ENCODE measurements around the gene PGA3. TPM values are rescaled to one million over a fixed set of nuclear protein-coding genes. Genes with fewer than 3 reads are reported as not detected.
"Not testable (repeated sequence)": the region's sequence is repeated elsewhere in the genome, so short reads cannot be mapped to it uniquely, and the experiment has no call there.

Gene PGA3
- total and polyA plus RNA-seq, 5 experiments from 2014 or later: not detected

DNA sequence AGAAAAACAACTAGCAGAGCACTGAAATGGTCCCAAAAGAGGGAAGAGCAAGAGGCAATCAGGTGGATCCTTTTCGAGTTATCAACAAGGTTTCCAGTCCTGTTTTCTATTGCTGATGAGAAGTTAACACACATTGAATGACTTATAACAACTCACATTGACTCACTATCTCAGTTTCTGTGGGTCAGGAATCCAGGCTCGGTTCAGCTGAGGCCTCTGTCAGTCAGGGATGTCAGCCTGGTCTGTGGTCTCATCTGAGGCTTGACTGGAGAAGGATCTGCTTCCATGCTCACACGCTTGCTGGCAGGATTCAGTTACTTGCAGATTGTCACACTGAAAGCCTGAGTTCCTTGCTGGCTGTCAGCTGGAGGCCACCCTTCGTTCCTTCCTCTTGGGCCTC, 15.0 kb downstream of the PGA3 start:
- H3K27ac Mint-ChIP-seq, H3K9me3 Mint-ChIP-seq, DNase-seq, POLR2A ChIA-PET, H3K27me3 Mint-ChIP-seq, ATAC-seq, H3K4me1 Mint-ChIP-seq, H3K36me3 Mint-ChIP-seq, H3K4me3 Mint-ChIP-seq: not testable (repeated sequence)

DNA sequence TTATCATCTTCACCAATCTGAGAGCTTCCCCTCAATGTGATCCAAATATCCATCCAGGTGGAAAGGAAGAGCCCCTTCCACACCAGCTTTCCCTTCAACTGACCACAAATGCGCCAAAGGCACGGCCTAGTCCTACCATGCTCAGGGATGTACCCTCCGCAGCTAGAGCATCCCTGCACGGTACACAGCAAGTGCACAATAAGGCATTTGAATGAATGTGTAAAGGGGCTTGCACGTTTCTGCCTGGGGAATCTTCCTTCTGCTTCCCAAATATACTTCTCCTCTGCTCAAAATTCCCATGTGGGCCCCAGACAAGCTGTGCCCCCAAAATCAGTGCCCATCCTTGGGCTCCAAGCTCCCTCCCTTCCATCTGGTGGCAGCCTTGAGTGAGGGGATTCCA, 15.7 kb downstream of the PGA3 start:
- H3K4me1 Mint-ChIP-seq, ATAC-seq, POLR2A ChIA-PET, H3K36me3 Mint-ChIP-seq, H3K27me3 Mint-ChIP-seq, DNase-seq, H3K4me3 Mint-ChIP-seq, H3K9me3 Mint-ChIP-seq: not testable (repeated sequence)
- H3K27ac Mint-ChIP-seq: peak overlapping the region in 1 of 10 donors; percentile 75

DNA sequence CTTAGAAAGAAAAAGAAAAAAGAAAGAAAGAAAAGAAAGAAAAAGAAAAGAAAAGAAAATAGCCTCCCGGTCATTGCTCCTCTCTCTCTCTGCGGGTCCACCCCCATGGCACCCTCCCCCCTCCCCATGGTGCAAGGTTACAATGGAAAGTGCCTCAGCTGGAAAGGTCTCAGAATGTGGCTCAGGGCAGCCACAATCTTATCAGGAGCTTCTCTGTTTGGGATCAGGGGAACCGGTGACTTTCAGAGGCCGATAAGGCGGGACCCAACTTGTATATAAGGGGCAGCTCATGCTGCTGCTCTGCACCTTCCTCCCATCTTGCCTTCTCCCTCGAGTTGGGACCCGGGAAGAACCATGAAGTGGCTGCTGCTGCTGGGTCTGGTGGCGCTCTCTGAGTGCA, 18.7 kb downstream of the PGA3 start, which contains the start of gene PGA4:
Gene PGA4 (plus strand): TSS at position 301 of the 400 bp plus-strand sequence. CDS start 54 bp downstream, at position 355.
- H3K4me1 Mint-ChIP-seq, H3K4me3 Mint-ChIP-seq, H3K36me3 Mint-ChIP-seq, H3K27ac Mint-ChIP-seq, H3K27me3 Mint-ChIP-seq, DNase-seq, ATAC-seq, H3K9me3 Mint-ChIP-seq, POLR2A ChIA-PET: not testable (repeated sequence)

DNA sequence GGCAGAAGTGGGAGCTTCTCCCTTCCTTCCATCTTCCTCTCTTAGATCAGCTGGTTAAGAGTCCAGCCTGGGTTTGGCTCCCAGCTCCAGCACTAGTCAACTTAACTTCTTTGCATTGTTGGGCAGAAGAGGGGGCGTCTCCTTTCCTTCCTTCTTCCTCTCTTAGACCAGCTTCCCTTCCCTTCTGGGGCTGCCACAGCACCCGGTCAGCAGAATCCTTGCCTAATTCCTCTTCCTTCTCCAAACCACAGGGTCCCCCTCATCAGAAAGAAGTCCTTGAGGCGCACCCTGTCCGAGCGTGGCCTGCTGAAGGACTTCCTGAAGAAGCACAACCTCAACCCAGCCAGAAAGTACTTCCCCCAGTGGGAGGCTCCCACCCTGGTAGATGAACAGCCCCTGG, 19.4 kb downstream of the PGA3 start:
- H3K27me3 Mint-ChIP-seq, H3K4me1 Mint-ChIP-seq, H3K27ac Mint-ChIP-seq, POLR2A ChIA-PET, H3K36me3 Mint-ChIP-seq, H3K9me3 Mint-ChIP-seq, H3K4me3 Mint-ChIP-seq, DNase-seq, ATAC-seq: not testable (repeated sequence)

DNA sequence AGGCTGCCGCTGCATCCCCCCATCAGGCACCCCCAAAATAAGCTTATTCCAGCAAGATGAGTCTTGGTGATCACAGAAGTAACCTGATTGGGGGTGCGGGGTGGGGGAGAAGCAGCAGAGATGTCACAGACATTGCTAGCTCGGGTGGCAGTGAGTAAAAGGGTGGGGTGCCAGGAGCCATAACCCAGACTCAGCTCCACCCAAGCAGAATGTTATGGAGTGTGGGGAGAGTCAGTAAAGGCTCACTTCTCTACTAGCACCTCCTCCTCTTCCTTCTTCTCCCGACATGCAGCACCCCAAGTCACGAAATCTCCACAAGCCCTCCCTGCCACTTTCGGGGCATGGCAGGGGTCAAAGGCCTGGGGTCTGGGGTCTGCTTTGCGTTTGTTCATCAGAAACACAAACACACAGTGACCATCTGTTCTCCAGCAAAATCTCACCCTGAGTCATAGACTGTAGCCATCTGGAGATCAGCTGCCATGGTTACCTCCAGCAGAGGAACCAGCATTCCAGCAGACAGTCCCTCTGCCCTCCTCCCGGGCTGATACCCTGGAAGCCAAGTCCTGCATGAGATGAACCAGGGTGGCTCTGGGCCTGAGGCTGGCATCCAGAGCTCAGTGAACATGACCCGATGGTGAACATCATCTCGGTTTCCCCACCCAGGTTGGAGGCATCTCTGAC, 23.3 kb downstream of the PGA3 start:
- H3K27me3 Mint-ChIP-seq, H3K27ac Mint-ChIP-seq, H3K4me3 Mint-ChIP-seq, H3K36me3 Mint-ChIP-seq, H3K9me3 Mint-ChIP-seq, POLR2A ChIA-PET, ATAC-seq, DNase-seq, H3K4me1 Mint-ChIP-seq: not testable (repeated sequence)

DNA sequence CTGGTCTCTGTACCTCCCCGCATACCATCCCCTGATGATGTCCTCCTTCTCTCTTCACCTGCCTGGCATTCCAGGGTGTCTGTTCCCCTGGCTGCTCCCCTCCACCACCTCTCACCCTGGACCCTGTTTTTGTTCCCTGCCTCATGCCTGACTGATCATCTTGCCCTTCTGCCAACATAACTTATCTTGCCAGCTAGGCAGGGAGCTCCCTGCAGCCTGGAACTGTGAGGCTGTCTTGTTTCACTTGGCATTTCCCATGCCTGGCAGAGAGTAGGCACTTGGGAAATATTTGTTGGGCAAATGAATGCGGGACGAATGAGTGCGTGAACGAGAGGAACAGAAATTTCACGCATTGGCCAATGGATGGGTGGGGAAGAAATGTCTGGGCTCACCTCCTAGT, 26.1 kb downstream of the PGA3 start:
- H3K4me3 Mint-ChIP-seq, H3K9me3 Mint-ChIP-seq, H3K36me3 Mint-ChIP-seq, H3K27ac Mint-ChIP-seq, H3K4me1 Mint-ChIP-seq, POLR2A ChIA-PET, H3K27me3 Mint-ChIP-seq, DNase-seq, ATAC-seq: not testable (repeated sequence)

DNA sequence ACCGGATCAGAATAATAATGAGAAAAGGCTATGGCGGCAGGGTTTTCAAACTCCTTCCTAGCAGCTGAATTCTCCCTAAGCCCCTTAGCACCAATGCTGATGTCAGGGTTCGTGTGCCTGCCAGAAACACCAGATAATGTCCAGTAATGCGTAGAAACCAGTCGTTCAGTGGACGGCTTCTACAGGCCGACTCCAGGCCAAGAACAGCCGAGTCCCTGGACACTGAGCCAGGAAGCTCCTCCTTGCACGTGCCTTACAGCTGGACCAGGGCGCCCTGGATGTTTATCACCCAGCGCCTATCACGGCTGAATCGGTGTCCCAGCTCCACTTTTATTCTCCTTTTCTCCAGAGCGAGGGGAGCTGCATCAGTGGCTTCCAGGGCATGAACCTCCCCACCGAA, 27.7 kb downstream of the PGA3 start:
- ATAC-seq, H3K9me3 Mint-ChIP-seq, H3K4me3 Mint-ChIP-seq, H3K36me3 Mint-ChIP-seq, DNase-seq, POLR2A ChIA-PET, H3K27me3 Mint-ChIP-seq, H3K27ac Mint-ChIP-seq, H3K4me1 Mint-ChIP-seq: not testable (repeated sequence)

DNA sequence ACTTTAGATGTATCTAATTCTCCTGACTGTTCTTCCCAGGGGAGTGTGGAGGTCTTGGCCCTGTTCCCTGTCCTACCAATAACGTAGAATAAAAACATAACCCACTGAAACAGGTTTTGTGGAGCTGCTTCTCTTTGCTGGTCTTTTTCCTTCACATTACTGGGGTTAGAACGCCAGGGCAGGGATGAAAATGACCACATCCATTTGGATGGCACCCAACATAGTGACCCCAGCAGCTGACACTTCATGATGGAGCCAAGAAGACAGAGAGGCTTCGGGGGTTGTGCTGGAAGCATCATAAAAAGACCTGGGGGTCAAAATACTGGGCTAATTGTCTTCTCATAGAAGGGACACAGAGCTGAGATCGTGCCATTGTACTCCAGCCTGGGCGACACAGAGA, 28.3 kb downstream of the PGA3 start:
- H3K4me3 Mint-ChIP-seq, H3K36me3 Mint-ChIP-seq, DNase-seq, POLR2A ChIA-PET, H3K4me1 Mint-ChIP-seq, H3K27me3 Mint-ChIP-seq, H3K9me3 Mint-ChIP-seq, H3K27ac Mint-ChIP-seq, ATAC-seq: not testable (repeated sequence)

DNA sequence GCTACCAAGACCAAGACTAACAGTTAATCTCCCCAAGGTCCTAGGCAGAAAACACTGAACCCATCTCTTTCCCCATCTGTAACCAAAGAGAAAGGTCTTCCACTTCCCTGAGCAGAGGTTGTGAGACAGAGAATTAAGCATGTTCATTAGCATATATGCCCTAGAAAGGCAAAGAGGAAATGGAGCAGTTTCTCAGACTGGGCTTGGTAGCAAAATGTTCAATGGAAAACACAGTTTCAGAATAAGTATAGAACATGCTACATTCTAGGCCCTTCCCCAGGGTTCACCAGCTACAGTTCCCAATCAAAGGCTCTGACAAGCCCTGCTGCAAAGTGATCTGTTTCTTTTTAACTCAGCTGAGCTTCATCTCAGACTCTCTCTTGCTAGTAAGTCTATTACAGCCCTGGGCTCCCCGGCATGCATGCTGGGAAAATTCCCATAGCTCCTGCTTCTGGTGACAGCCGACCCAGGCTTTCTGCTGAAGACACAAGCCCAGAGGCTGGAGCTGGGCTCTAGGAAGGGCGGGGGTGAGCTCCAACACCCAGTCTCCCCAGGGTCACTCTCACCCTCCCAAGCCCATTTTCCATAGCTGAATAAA, 29.3 kb downstream of the PGA3 start:
- POLR2A ChIA-PET, DNase-seq, ATAC-seq, H3K4me3 Mint-ChIP-seq, H3K27ac Mint-ChIP-seq, H3K4me1 Mint-ChIP-seq, H3K9me3 Mint-ChIP-seq, H3K27me3 Mint-ChIP-seq, H3K36me3 Mint-ChIP-seq: not testable (repeated sequence)

DNA sequence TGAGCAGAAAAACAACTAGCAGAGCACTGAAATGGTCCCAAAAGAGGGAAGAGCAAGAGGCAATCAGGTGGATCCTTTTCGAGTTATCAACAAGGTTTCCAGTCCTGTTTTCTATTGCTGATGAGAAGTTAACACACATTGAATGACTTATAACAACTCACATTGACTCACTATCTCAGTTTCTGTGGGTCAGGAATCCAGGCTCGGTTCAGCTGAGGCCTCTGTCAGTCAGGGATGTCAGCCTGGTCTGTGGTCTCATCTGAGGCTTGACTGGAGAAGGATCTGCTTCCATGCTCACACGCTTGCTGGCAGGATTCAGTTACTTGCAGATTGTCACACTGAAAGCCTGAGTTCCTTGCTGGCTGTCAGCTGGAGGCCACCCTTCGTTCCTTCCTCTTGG, 33.8 kb downstream of the PGA3 start:
- DNase-seq, H3K9me3 Mint-ChIP-seq, H3K4me1 Mint-ChIP-seq, H3K27ac Mint-ChIP-seq, H3K4me3 Mint-ChIP-seq, POLR2A ChIA-PET, H3K27me3 Mint-ChIP-seq, ATAC-seq, H3K36me3 Mint-ChIP-seq: not testable (repeated sequence)

DNA sequence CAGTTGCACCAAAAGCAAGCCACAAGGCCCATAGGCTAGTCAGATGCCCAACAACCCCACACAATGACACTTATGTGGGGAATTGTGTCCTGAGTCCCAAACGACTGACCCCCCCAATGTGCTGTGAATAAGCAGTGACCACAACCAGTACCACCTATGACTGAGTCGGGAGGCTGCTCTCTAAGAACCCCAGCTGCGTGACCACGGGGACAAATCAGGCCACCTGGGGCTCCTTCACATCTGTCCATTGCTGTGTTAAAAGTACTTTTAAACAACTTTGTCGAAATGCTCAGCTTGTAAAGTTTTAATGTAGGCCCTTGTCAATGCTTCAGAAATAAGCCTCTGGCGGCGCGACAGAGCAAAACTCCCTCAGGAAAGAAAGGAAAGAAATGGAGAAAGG, 37.0 kb downstream of the PGA3 start:
- ATAC-seq, H3K4me3 Mint-ChIP-seq, H3K9me3 Mint-ChIP-seq, H3K27me3 Mint-ChIP-seq, DNase-seq, H3K36me3 Mint-ChIP-seq, POLR2A ChIA-PET, H3K4me1 Mint-ChIP-seq: not testable (repeated sequence)
- H3K27ac Mint-ChIP-seq: peak overlapping the region in 1 of 10 donors; percentile 32

DNA sequence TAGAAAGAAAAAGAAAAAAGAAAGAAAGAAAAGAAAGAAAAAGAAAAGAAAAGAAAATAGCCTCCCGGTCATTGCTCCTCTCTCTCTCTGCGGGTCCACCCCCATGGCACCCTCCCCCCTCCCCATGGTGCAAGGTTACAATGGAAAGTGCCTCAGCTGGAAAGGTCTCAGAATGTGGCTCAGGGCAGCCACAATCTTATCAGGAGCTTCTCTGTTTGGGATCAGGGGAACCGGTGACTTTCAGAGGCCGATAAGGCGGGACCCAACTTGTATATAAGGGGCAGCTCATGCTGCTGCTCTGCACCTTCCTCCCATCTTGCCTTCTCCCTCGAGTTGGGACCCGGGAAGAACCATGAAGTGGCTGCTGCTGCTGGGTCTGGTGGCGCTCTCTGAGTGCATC, 37.6 kb downstream of the PGA3 start, which contains the start of gene PGA5:
Gene PGA5 (plus strand): TSS at position 301 of the 400 bp plus-strand sequence. CDS start 52 bp downstream, at position 353.
- H3K27me3 Mint-ChIP-seq, H3K9me3 Mint-ChIP-seq, ATAC-seq, H3K36me3 Mint-ChIP-seq, H3K4me3 Mint-ChIP-seq, DNase-seq, H3K4me1 Mint-ChIP-seq, POLR2A ChIA-PET: not testable (repeated sequence)
- peak within 1 kb of the TSS in 1 of 10 donors; percentile 32 for H3K27ac Mint-ChIP-seq

DNA sequence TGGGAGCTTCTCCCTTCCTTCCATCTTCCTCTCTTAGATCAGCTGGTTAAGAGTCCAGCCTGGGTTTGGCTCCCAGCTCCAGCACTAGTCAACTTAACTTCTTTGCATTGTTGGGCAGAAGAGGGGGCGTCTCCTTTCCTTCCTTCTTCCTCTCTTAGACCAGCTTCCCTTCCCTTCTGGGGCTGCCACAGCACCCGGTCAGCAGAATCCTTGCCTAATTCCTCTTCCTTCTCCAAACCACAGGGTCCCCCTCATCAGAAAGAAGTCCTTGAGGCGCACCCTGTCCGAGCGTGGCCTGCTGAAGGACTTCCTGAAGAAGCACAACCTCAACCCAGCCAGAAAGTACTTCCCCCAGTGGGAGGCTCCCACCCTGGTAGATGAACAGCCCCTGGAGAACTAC, 38.2 kb downstream of the PGA3 start:
- H3K4me3 Mint-ChIP-seq, H3K27ac Mint-ChIP-seq, POLR2A ChIA-PET, ATAC-seq, H3K36me3 Mint-ChIP-seq, DNase-seq, H3K9me3 Mint-ChIP-seq, H3K4me1 Mint-ChIP-seq, H3K27me3 Mint-ChIP-seq: not testable (repeated sequence)
